ENCODE data around the gene HDAC7. TPM values are rescaled to one million over a fixed set of nuclear protein-coding genes. Genes with fewer than 3 reads are reported as not detected.

HDAC7 gene
- total RNA-seq, 3 donors from 2014 or later (not counting 1 experiment from before 2014, with no cell fraction given) = 141 to 235 (median 147) TPM

GRCh38 chr12:47769234-47770085 is 50.2 kb downstream of the HDAC7 start:
- TF ChIP-seq CTCF (IDR thresholded peaks at IDR 0.05) = no peak
- Mint-ChIP-seq H3K9me3 (no peaks in the 10 kb centered on the region), H3K36me3 (no peaks in the 10 kb centered on the region), H3K27me3 (ENCODE audit: low read depth in 2 of 2) (peaks cover 5 to 7% of the 10 kb centered on the region in 2 donors), H3K4me3 (no peak overlapping the region), H3K4me1 (peaks cover 9 to 12% of the 10 kb centered on the region in 2 donors), H3K27ac (no peak overlapping the region)
- no peak for ATAC-seq
- Histone ChIP-seq H3K36me3 (ENCODE audit: control insufficient read depth, insufficient read depth, low read length) (no peaks in the 10 kb centered on the region), H3K4me1 (ENCODE audit: control insufficient read depth, insufficient read depth, low read length) (peaks cover 24% of the 10 kb centered on the region), H3K27ac (ENCODE audit: low read length) (no peak overlapping the region), H3K27me3 (ENCODE audit: control insufficient read depth, insufficient read depth, low read length) (peaks cover 3% of the 10 kb centered on the region), H3K4me3 (ENCODE audit: low read length) (no peak overlapping the region), H3K9me3 (ENCODE audit: control insufficient read depth, insufficient read depth, low read length) (no peaks in the 10 kb centered on the region)
- intact Hi-C loops (cut with micrococcal nuclease) = no loop called here
- 88% methylated on average over 3 of the region's 4 CpGs for WGBS (ENCODE audit: insufficient coverage)
- DNase-seq = no peak

GRCh38 chr12:47768323-47768811 is 51.3 kb downstream of the HDAC7 start:
- H3K9me3 ChIP-seq (ENCODE audit: control insufficient read depth, insufficient read depth, low read length) = no peaks in the 10 kb centered on the region
- no peak overlapping the region for H3K4me3 ChIP-seq (ENCODE audit: low read length)
- DNase-seq (no peak), ATAC-seq (no peak)
- Mint-ChIP-seq H3K9me3 (no peaks in the 10 kb centered on the region), H3K27ac (no peak overlapping the region), H3K4me3 (no peak overlapping the region), H3K36me3 (no peaks in the 10 kb centered on the region), H3K27me3 (ENCODE audit: low read depth in 2 of 2) (peaks cover 5 to 7% of the 10 kb centered on the region in 2 donors), H3K4me1 (peaks cover 0 to 4% of the 10 kb centered on the region in 2 donors)
- WGBS (ENCODE audit: insufficient coverage) = 92% methylated on average over 2 of the region's 2 CpGs
- peaks cover 17% of the 10 kb centered on the region for H3K4me1 ChIP-seq (ENCODE audit: control insufficient read depth, insufficient read depth, low read length)
- H3K27ac ChIP-seq (ENCODE audit: low read length) = no peak overlapping the region
- intact Hi-C loops (cut with micrococcal nuclease) = no loop called here
- H3K36me3 ChIP-seq (ENCODE audit: control insufficient read depth, insufficient read depth, low read length) = no peaks in the 10 kb centered on the region
- TF ChIP-seq CTCF (IDR thresholded peaks at IDR 0.05) = no peak
- H3K27me3 ChIP-seq (ENCODE audit: control insufficient read depth, insufficient read depth, low read length) = no peaks in the 10 kb centered on the region

- Histone ChIP-seq H3K36me3 (ENCODE audit: control insufficient read depth, insufficient read depth, low read length) (no peaks in the 10 kb centered on the region), H3K9me3 (ENCODE audit: control insufficient read depth, insufficient read depth, low read length) (no peaks in the 10 kb centered on the region), H3K4me1 (ENCODE audit: control insufficient read depth, insufficient read depth, low read length) (peaks cover 12% of the 10 kb centered on the region), H3K4me3 (ENCODE audit: low read length) (no peak overlapping the region), H3K27ac (ENCODE audit: low read length) (no peak overlapping the region), H3K27me3 (ENCODE audit: control insufficient read depth, insufficient read depth, low read length) (no peaks in the 10 kb centered on the region)
- H3K36me3 Mint-ChIP-seq = no peaks in the 10 kb centered on the region
- DNase-seq (peak; percentile 47 to 83), ATAC-seq (peak; percentile 68 to 78 (median 71))
- H3K4me1 Mint-ChIP-seq = no peaks in the 10 kb centered on the region
- intact Hi-C loops (cut with micrococcal nuclease) = loop anchor here (1.0 kb wide), 1 partner anchor 52 kb away; no protein-coding TSS in a partner anchor
- H3K4me3 Mint-ChIP-seq = no peak overlapping the region
- no peak overlapping the region for H3K27ac Mint-ChIP-seq
- WGBS (ENCODE audit: insufficient coverage) = 50% methylated on average over 4 of the region's 4 CpGs
- H3K9me3 Mint-ChIP-seq = no peaks in the 10 kb centered on the region
- peaks cover 4 to 5% of the 10 kb centered on the region in 2 donors for H3K27me3 Mint-ChIP-seq (ENCODE audit: low read depth in 2 of 2)
- peak; percentile 69 for TF ChIP-seq CTCF (IDR thresholded peaks at IDR 0.05)
Observed at GRCh38 chr12:47767216-47767724, 52.4 kb downstream of the HDAC7 start.

All from natural killer cell (primary cell).